HuH-7.5 (cell line): ENCODE results near the gene COPB2.

ENCODE experiments used
- DNase-seq: peaks from one replicate; pipeline ENCODE4 v3.0.0; 2011; ENCODE audit warnings: low spot score

Gene COPB2

GRCh38 chr3:139327861-139328260, 61.6 kb downstream of the COPB2 start:
- DNase-seq = no peak

- no peak for DNase-seq
Measured at GRCh38 chr3:139327231-139327630, 62.2 kb downstream of the COPB2 start.

- no peak for DNase-seq
Measured at GRCh38 chr3:139326707-139327106, 62.7 kb downstream of the COPB2 start.

DNA sequence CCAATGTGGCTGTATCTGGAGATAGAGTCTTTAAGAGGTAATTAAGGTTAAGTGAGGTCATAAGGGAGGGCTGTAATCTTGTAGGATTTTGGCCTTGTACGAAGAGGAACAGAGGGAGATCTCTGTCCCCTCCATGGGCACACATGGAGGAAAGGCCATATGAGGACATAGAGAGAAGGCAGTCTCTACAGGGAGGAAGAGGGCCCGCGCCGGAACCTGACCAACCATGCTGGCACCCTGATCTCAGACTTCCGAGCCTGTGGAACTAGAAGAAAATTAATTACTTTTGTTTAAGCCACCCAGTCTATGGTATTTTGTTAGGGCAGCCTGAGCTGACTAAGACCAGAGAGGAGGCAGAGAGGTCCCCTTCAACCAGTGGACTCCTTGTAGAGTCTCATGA, 63.3 kb downstream of the COPB2 start:
- no peak for DNase-seq

DNA sequence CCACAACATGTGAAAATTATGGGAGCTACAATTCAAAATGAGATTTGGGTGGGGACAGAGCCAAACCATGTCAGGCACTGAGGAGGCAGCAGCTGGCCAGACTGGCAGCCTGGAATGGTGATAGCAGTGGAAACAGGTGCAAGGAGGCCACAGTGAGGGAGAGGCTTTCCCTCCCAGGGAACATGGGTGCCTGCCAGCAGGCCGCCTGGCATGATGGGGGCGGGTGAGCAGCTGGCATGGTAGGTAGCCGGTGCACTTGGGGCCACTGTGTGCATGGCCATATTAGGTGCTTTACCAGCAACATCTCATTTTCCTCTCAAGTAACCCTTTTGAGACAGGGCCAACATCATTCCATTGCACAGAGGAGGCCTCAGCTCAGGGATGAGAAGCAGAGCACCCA, 63.9 kb downstream of the COPB2 start:
- no peak for DNase-seq

- DNase-seq = no peak
Measured at GRCh38 chr3:139324456-139324855, 65.0 kb downstream of the COPB2 start.

GRCh38 chr3:139323146-139323545, 66.3 kb downstream of the COPB2 start:
- no peak for DNase-seq

DNA sequence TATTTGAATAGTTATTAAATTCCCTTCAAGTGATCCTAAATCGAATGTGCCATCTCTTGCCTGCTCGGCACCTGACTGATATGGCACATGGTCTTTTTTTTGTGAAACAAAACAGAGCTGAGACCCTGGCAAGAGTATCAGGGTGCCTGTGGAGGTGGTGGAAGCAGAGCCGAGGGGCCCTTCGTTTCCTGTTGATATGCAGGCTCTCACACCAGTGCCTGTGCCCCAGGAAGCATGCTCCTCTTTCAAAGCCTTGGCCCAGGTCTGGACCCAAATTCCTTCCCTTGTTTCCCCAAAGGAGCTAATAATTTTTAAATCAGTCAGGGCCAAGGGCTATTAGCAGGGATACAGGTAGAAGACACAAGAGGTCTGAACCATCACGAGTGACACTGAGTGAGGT, 67.1 kb downstream of the COPB2 start:
- no peak for DNase-seq

- no peak for DNase-seq
Measured at GRCh38 chr3:139320551-139321309, 68.7 kb downstream of the COPB2 start.

GRCh38 chr3:139319428-139320402, 69.7 kb downstream of the COPB2 start:
- DNase-seq = no peak

- no peak for DNase-seq
Measured at GRCh38 chr3:139318826-139319225, 70.6 kb downstream of the COPB2 start.

- no peak for DNase-seq
Measured at GRCh38 chr3:139318431-139318816, 71.0 kb downstream of the COPB2 start.

- no peak for DNase-seq
Measured at GRCh38 chr3:139317660-139318430, 71.6 kb downstream of the COPB2 start.

- DNase-seq = no peak
Measured at GRCh38 chr3:139317215-139317614, 72.2 kb downstream of the COPB2 start.

GRCh38 chr3:139313921-139314320, 75.5 kb downstream of the COPB2 start:
- DNase-seq = no peak

- DNase-seq = no peak
Measured at GRCh38 chr3:139312959-139313358, 76.5 kb downstream of the COPB2 start.

DNA sequence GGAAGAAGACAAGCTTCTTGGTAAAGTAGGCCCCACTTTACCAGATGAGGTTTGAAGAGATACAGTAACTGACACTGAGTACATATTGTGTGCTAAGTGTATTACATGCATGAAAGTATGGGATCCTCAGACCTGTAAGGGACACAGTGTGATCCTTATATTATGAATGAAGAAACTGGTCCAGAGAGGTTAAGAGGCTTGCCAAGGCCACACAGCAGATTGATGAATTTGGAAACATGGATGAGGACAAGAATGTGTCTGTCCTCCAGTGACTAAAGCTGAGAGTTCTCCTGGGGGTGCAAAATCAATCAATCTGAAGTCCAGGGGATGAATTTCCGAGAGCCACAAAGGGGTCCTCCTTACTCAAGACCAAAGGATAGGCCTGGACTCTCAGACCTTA, 77.0 kb downstream of the COPB2 start:
- no peak for DNase-seq

- no peak for DNase-seq
Measured at GRCh38 chr3:139311557-139311956, 77.9 kb downstream of the COPB2 start.

DNA sequence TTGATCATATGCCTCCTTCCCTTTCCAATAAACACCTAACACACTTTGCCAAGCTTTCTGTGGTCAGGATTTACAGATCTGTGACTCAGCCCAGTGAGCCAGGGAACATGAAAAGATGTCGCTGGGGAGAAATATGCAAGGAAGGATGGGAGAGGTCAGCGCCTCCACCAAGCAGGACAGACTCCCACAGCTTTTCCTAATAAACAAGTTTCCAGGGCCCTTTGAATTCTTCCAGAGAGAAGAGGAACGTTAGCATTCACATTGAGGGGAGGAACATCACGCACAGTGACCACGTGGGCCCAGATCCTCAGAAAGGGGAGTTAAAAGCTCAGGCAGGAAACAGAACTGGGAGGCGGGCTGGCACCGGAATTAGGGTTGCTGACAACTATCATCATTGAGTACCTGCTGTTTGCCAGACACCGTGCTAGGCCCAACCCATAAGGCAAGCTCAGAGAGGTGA, 78.9 kb downstream of the COPB2 start:
- DNase-seq = no peak

- no peak for DNase-seq
Measured at GRCh38 chr3:139309880-139310279, 79.6 kb downstream of the COPB2 start.

DNA sequence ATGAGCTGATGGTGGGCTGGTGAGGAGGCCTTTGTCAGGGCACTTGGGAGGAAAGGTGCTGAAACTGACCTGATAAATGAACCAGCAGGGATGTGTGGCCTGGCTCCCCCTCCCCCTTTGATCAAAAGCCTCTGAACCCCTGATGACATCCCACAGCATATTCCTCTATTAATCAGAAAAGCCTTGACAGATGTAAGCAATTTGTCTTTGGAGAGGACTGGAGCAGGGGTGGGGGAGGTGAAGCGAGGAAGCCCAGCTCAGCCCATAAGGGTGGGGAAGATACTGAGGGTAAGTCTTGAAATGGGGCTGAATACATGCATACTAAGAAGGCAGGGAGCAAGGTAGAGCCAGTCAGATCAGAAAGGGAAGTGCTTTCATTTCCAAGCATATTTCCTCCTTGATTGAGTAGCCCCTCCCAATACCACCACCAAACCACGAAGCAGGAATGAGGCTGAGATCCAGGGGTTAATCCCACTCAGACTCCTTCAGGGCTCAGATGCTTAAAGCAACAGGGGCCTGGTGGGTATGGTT, 80.3 kb downstream of the COPB2 start:
- no peak for DNase-seq

DNA sequence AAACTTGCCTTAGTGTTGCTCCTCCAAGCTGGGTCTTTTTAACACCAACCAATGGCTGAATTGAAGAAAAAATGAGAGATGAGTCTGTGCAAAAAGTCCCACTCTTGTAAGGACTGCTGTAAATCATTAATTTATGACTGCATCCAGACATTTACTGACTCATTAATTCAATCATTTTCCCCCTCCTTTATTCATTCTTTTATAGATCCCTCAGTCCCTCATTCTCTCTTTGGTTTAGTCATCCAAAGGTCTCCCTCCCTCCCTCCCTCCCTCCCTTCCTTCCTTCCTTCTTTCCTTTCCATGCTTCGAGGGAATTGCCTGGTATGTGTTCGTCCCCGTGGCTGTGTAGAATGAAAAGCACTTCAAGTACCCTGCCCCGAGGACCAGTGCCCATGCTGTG, 80.9 kb downstream of the COPB2 start:
- DNase-seq = no peak
